Activated naive CD8-positive, alpha-beta T cell treated with anti-CD3 and anti-CD28 coated beads, Interleukin-2, amount 50 U/mL, for 24 hours (primary cell): ENCODE results near the gene TGFBR3.

ENCODE experiments used
- ATAC-seq: fragments of 150-1000 bp; cut with Tn5 transposase; one replicate; pipeline ENCODE4 v1.10.0; 2021
- DNase-seq: peaks from one replicate; pipeline ENCODE4 v3.0.0; 2021
- H3K27ac Mint-ChIP-seq: one replicate; pipeline ENCODE4 v1.8.0; 2021; ENCODE audit warnings: mild to moderate bottlenecking, mixed read lengths
- H3K27me3 Mint-ChIP-seq: one replicate; pipeline ENCODE4 v1.8.0; 2021; ENCODE audit warnings: mixed read lengths
- H3K36me3 Mint-ChIP-seq: one replicate; pipeline ENCODE4 v1.8.0; 2021; ENCODE audit warnings: low read depth, mixed read lengths
- H3K4me1 Mint-ChIP-seq: one replicate; pipeline ENCODE4 v1.8.0; 2021; ENCODE audit warnings: mixed read lengths
- H3K4me3 Mint-ChIP-seq: one replicate; pipeline ENCODE4 v1.8.0; 2021; ENCODE audit warnings: mild to moderate bottlenecking, moderate library complexity, mixed read lengths
- H3K9me3 Mint-ChIP-seq: one replicate; pipeline ENCODE4 v1.8.0; 2021; ENCODE audit warnings: mixed read lengths

The TGFBR3 gene

DNA sequence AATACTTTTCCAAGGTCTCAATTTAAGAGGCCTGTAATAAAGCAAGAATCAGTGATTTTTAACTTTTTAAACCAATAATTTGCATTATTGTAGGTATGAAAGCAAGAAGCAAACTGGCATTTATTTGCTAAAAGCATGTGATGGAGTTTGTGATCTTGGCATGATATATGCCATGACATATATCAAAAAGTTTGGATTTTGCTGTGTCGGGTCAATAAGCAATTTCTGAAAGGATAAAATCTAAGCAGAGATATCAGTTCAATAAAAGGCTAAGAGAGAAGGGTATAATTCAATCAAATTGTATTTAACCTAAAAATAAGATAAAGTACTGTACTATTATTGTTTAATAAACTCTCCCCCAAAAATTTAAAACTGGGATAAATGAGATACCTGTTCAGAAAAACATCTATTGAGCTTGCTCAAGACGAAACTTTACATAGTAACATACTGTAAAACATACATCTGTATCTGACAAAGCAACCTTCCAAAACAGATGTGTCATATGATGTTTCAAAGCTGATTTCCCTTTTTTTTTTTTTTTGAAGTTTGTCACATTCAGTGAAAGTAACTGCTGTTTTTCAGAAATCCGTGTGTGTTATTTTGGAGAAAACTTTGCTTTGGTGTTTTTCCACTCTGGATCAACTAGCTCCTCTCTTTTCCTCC lies 74.5 kb downstream of the TGFBR3 start:
- H3K36me3 Mint-ChIP-seq, result no peaks in the 10 kb centered on the region
- no peak overlapping the region for H3K4me3 Mint-ChIP-seq
- peaks cover 57% of the 10 kb centered on the region for H3K4me1 Mint-ChIP-seq
- DNase-seq (no peak), ATAC-seq (no peak)
- H3K27ac Mint-ChIP-seq, result no peak overlapping the region
- no peaks in the 10 kb centered on the region for H3K27me3 Mint-ChIP-seq
- H3K9me3 Mint-ChIP-seq, result no peaks in the 10 kb centered on the region

DNA sequence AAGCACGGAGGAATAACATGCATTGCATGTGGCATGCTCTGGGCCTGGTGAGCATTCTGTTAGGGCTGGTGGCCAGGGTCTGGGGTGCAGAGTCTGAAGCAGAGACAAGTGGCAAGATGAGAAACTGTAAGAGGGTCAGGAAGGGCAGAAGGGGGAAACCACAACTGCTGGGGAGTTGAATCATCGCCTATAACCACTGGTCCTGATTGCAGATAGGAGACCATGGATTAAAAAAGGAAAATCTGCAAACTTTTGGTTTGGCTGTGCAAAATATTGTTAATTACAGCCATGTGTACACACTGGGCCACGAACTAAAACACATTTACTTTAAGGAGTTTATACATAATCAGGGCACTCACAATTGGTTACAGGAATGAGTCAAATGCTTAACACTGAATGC lies 76.6 kb downstream of the TGFBR3 start:
- Mint-ChIP-seq H3K9me3 (no peaks in the 10 kb centered on the region), H3K27ac (no peak overlapping the region)

DNA sequence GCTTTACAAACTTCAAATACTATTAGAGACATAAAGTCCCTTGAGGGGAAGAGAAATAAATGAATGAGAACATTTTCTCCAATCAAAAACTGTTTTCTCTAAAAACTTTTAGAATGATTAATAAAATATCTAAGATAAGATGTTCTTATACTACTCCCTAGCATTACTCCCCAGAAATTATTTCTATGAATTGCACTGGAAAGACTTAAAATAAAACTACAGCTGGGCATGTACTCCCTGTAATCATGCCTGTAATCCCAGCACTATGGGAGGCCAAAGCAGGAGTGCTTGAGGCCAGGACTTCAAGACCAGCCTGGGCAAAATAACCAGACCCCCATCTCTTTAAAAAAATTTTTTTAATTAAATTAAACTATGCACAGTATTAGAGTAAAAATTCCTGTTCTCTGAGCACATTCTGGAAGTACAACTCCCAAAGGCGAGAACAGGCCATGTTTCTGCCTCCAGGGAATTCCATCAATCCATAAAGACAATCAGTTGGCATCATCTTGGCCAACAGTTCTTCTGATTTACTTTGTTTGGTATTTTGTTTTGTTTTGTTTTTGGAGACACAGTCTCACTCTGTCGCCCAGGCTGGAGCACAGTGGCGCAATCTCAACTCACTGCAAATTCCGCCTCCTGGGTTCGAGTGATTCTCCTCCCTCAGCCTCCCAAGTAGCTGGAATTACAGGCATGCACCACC lies 77.9 kb downstream of the TGFBR3 start:
- Mint-ChIP-seq H3K4me3 (no peak overlapping the region), H3K9me3 (no peaks in the 10 kb centered on the region), H3K27ac (no peak overlapping the region), H3K27me3 (no peaks in the 10 kb centered on the region), H3K4me1 (peaks cover 70% of the 10 kb centered on the region), H3K36me3 (peaks cover 1% of the 10 kb centered on the region)
- no peak for DNase-seq
- ATAC-seq, result no peak

More for the DNA sequence above, 76.6 kb downstream of the TGFBR3 start:
- peaks cover 1% of the 10 kb centered on the region for H3K36me3 Mint-ChIP-seq
- H3K4me1 Mint-ChIP-seq, result peaks cover 70% of the 10 kb centered on the region
- ATAC-seq, result peak; percentile 27
- DNase-seq, result no peak
- H3K4me3 Mint-ChIP-seq, result no peak overlapping the region
- H3K27me3 Mint-ChIP-seq, result no peaks in the 10 kb centered on the region

DNA sequence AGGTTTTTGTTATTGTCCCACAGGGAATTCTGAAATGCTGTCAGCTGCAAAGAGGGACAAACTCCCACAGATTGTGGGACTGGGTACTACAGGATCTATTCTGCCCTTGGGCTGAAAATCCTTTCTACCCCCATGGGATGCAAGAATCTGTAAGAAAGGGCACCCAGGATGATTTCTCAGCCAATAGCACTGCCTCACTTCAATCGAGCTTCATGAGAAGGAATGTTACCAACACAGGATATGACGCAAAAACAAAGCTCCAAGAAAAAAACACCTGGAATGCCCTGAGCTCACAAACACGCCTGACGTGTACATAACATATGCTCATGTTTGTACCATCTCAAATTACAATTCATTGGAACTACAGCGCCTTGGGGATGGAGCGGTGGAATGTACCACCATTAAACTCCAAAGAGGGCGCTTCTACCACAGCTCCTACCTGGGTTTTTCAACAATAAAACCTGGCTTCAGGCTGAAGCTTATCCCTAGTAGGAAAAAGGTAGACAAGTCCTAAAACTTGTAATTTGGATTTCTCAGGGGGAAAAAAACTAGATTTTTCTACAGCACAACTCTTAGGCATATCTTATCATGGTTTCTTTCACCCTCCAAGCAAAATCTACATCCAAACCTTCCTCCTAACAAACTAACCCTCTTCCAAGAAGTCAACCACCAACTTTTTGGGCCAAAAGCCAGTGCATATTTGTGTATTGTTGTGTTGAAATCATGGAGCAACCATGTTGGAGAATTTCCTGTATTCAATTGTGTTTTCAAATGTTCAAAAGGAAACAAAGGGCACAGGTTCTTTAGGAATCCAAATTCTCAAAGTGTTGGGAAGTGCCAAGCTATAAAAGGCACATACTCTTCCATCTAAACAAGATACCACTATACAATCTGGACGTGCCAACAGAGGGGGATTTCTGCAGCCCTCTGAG lies 78.9 kb downstream of the TGFBR3 start:
- peaks cover 70% of the 10 kb centered on the region for H3K4me1 Mint-ChIP-seq
- H3K4me3 Mint-ChIP-seq, result no peak overlapping the region
- DNase-seq (no peak), ATAC-seq (no peak)
- H3K36me3 Mint-ChIP-seq, result peaks cover 1% of the 10 kb centered on the region
- no peak overlapping the region for H3K27ac Mint-ChIP-seq
- H3K27me3 Mint-ChIP-seq, result no peaks in the 10 kb centered on the region
- H3K9me3 Mint-ChIP-seq, result no peaks in the 10 kb centered on the region

DNA sequence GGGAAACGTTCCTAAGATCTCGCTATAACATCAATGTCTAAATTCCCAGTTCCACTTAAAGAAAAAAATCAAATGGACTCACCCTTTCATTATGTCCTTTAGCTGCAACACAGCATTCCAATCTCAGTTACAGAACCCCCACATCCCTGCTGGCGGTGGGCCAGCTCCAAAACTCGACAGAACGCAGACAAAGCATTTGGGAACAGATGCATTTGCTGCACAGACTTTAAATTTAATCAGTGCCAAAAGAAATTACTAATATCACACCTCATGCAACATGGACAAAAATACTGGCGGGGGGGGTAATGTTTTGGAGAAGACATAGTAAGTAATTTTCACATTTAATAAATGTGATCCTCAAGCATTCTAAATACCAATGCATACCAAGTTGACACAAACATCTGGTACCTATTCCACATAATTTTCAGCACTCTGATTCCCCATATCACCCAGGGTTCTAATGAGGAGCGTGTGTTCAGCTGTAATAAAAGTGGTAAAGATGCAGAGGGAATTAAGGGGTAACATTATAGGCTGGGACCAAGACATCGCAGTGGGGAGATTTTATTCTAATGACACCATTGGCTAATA lies 79.7 kb downstream of the TGFBR3 start:
- no peaks in the 10 kb centered on the region for H3K9me3 Mint-ChIP-seq
- peaks cover 1% of the 10 kb centered on the region for H3K36me3 Mint-ChIP-seq
- DNase-seq, result no peak
- H3K27ac Mint-ChIP-seq, result no peak overlapping the region
- ATAC-seq, result no peak
- H3K4me3 Mint-ChIP-seq, result no peak overlapping the region
- no peaks in the 10 kb centered on the region for H3K27me3 Mint-ChIP-seq
- peaks cover 62% of the 10 kb centered on the region for H3K4me1 Mint-ChIP-seq

DNA sequence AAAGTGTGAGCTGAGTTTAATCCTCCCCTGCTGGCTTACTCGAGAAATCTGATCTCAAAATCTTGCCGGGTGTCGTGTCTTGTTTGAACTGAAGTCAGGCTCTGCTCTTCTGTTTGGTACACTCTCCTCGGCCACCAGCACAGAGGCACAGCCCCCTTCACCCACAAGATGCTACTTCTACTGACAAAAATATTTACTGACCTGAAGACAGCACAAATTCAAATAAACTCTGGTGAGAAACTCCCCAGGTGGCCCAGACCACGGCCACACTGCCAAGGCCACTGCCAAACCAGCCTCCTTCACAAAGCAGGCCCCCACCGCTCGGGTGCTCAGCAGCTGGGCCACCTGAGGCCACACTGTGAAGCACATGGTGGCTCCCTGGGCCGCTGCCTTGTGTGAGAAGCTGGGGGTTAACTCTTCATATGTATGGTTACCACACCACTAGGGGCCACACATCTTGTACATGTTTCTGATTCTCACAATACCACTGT lies 80.6 kb downstream of the TGFBR3 start:
- H3K4me1 Mint-ChIP-seq, result peaks cover 56% of the 10 kb centered on the region
- ATAC-seq, result no peak
- H3K9me3 Mint-ChIP-seq, result no peaks in the 10 kb centered on the region
- peaks cover 3% of the 10 kb centered on the region for H3K36me3 Mint-ChIP-seq
- H3K27ac Mint-ChIP-seq, result peak overlapping the region; percentile 94
- DNase-seq, result peak; percentile 16
- no peaks in the 10 kb centered on the region for H3K27me3 Mint-ChIP-seq
- H3K4me3 Mint-ChIP-seq, result no peak overlapping the region

DNA sequence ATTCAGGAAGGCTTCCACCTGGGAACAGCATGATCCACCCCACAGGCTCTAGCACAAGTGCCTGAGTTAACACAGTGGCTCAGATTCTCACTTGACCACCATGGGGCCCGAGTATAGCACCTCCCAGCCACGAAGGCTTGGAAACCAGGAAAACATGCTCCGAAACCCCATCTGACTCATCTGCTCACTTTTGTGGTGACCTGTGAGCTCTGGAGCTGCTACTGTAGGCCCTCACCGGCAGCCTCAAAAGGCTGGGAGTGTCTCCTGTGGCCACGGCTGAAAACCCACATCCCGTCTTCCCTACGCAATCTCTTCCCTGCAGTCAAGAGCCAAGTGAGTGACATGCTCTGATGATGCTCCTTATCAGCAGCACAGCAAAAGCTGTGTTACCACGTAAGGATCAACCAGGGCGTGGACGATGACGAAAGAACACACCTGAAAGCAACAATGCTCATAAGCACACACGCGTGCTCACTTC lies 81.4 kb downstream of the TGFBR3 start:
- peak overlapping the region; percentile 77 for H3K4me3 Mint-ChIP-seq
- H3K27me3 Mint-ChIP-seq, result no peaks in the 10 kb centered on the region
- H3K4me1 Mint-ChIP-seq, result peaks cover 53% of the 10 kb centered on the region
- H3K27ac Mint-ChIP-seq, result peak overlapping the region; percentile 94
- peak; percentile 73 for ATAC-seq
- peaks cover 3% of the 10 kb centered on the region for H3K36me3 Mint-ChIP-seq
- DNase-seq, result peak; percentile 74
- no peaks in the 10 kb centered on the region for H3K9me3 Mint-ChIP-seq

DNA sequence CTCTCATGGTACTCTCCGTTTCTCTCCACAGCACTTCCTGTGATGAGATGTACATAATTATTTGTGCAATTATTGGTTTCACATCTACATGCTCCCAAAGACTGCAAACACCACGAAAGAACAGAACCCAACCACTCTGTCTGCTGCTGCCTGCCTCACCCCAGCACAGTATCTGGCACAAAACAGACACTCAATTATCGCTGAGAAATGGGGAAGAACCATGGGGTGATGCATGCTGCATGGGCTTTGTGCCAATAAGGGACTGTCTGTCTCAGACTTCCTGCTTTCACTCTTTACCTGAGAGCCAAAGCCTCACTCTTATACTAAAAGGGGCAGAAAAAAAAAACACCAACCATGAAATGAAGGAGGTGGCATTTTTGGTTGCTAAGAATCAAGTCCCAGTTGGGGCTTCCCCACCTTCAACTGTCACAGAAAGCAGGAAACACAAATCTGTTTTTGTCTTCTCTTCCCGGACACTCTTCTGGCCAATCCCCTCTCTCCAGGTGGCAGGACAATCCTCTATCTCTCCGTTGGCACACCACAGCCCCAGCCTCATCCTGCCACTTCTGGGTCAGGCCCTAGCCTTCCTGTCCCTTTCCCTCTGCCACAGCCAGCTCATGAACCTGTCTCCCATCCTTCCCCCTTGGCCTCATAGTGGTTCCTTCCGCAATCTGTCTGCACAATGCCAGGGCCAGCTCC lies 82.0 kb downstream of the TGFBR3 start:
- DNase-seq, result peak; percentile 67
- H3K36me3 Mint-ChIP-seq, result peaks cover 3% of the 10 kb centered on the region
- no peaks in the 10 kb centered on the region for H3K9me3 Mint-ChIP-seq
- peaks cover 53% of the 10 kb centered on the region for H3K4me1 Mint-ChIP-seq
- H3K27ac Mint-ChIP-seq, result peak overlapping the region; percentile 94
- H3K4me3 Mint-ChIP-seq, result peak overlapping the region; percentile 77
- no peaks in the 10 kb centered on the region for H3K27me3 Mint-ChIP-seq
- peak; percentile 86 for ATAC-seq

DNA sequence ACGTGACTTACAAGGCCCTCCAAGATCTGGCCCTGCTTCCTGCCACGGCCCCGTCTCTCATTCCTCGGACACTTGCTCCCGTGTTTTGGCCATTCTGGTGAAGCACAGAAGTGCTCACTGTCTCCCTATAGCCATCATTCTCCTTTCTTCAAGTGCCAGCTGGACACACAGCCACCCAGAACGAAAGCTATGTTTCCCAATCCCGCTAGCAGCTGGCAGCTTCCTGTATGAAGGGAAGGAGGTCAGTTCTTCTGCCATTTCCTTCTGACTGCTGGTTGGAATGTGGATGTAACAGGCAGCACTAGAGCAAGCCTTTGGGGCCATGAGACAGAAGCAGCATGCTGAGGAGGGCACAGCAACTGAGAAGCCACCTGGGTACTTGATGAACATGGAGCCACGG lies 82.8 kb downstream of the TGFBR3 start:
- Mint-ChIP-seq H3K27ac (peak overlapping the region; percentile 94), H3K4me3 (no peak overlapping the region), H3K36me3 (peaks cover 3% of the 10 kb centered on the region), H3K9me3 (no peaks in the 10 kb centered on the region), H3K4me1 (peaks cover 53% of the 10 kb centered on the region), H3K27me3 (no peaks in the 10 kb centered on the region)
- DNase-seq, result no peak
- no peak for ATAC-seq

DNA sequence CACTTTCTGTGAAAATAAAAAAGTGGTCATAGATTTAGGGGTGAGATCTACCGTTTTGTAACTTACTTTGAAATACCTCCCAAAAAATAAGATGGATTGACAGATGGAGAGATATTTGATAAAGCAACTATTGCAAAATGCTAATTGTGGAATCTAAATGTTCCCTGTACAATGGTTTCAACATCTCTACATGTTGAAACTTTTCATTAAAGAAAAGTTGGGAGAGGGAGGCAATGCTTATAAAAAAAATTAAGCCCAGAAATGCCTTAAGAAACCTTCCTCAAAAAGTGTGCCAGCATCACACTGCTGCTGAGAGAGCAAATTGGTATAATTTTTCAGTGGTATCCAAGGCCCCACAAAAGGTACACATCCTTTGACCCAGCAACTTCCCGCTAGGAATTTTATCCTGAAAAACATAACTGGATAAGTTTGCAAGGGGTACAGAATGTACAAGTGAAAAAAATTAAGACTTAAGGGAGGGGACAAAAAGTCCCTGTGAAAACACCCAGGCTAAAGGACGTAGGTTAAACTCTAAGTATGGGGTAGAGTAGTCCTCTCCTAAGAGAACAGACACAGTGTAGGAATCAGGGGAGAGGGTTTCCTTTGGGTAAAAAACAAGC lies 84.3 kb downstream of the TGFBR3 start:
- DNase-seq, result no peak
- Mint-ChIP-seq H3K9me3 (no peaks in the 10 kb centered on the region), H3K27ac (no peak overlapping the region), H3K27me3 (no peaks in the 10 kb centered on the region), H3K4me3 (no peak overlapping the region), H3K4me1 (peaks cover 47% of the 10 kb centered on the region), H3K36me3 (peaks cover 3% of the 10 kb centered on the region)
- no peak for ATAC-seq

DNA sequence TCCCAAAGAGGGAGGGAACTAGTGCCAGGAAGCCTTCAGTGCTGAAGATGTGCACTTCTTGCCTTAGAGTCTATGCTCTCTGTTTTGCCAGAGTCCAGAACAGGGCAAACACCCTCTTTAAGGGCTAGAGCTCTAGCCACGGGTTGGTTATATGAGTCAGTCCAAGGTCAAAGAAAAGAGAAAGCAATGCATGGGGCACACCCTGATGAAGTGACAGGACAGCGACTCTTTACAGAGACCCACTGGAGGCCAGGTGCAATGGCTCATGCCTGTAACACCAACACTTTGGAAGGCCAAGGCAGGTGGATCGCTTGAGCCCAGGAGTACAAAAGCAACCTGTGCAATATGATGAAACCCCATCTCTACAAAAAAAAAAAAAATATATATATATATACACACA lies 86.1 kb downstream of the TGFBR3 start:
- Mint-ChIP-seq H3K27me3 (no peaks in the 10 kb centered on the region), H3K4me1 (peaks cover 42% of the 10 kb centered on the region), H3K4me3 (no peak overlapping the region), H3K36me3 (peaks cover 18% of the 10 kb centered on the region), H3K9me3 (no peaks in the 10 kb centered on the region), H3K27ac (no peak overlapping the region)
- ATAC-seq (no peak), DNase-seq (no peak)

DNA sequence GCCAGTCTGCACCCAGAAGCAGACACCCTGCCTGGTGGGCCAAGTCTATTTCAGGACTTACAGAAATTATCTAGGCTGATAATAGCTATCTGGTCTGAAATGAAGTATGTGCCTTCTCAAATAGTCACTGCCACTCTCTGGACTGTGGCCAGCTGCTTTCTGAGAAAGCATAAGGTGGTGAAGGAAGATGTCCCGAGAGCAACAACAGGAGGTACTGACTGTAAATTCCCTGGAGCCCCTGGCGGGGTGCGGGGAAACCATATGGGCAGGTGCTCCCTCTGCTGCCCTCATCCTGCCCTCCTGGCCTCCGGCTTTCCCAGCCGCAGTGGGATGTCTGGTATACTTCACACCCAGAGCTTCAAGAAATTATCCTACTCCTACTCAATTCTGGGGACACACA lies 86.8 kb downstream of the TGFBR3 start:
- DNase-seq (no peak), ATAC-seq (no peak)
- no peak overlapping the region for H3K4me3 Mint-ChIP-seq
- H3K27me3 Mint-ChIP-seq, result no peaks in the 10 kb centered on the region
- peaks cover 35% of the 10 kb centered on the region for H3K4me1 Mint-ChIP-seq
- H3K27ac Mint-ChIP-seq, result no peak overlapping the region
- H3K36me3 Mint-ChIP-seq, result peaks cover 17% of the 10 kb centered on the region
- no peaks in the 10 kb centered on the region for H3K9me3 Mint-ChIP-seq

DNA sequence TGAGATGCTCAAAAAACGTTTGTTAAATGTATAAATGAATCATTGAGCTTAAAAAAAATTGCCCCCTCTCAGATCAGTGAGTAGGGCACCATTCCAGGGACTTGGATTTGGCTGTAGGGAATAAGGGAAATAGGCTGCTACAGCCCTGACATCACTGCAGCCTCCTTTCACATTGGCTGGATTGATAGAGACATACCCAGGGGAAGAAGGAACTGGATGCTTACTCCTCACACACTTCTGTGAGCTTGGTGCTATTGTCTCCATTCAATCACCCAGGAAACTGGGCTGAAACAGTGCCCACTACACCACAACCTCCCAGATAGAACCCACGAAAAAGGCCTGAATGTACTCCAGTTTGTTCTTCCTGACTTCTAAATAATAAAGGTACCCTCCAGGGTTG lies 87.2 kb downstream of the TGFBR3 start:
- Mint-ChIP-seq H3K36me3 (peaks cover 17% of the 10 kb centered on the region), H3K9me3 (no peaks in the 10 kb centered on the region), H3K27ac (no peak overlapping the region), H3K27me3 (no peaks in the 10 kb centered on the region), H3K4me3 (no peak overlapping the region), H3K4me1 (peaks cover 31% of the 10 kb centered on the region)
- DNase-seq, result no peak
- no peak for ATAC-seq
